Fibroblast of pulmonary artery (primary cell): ENCODE results near the gene ATAD2B.
"Not testable (repeated sequence)": the region's sequence is repeated elsewhere in the genome, so short reads cannot be mapped to it uniquely, and the experiment has no call there.

Experiments used
- DNase-seq: peaks from one replicate; pipeline ENCODE4 v3.0.0-alpha.2; 2010; ENCODE audit warnings: low read depth
- H3K4me3 ChIP-seq: replicated peaks from 2 replicates; pipeline ENCODE4 v1.5.1; 2011; ENCODE audit warnings: low read depth, mild to moderate bottlenecking, control low read depth, low read length, moderate library complexity
- TF ChIP-seq, protein P1 (sequence below): IDR thresholded peaks from 2 replicates; pipeline ENCODE4 v1.5.1; 2011; ENCODE audit warnings: mild to moderate bottlenecking, control low read depth, low read length, inconsistent platforms; ENCODE audit errors: missing control alignments

The ATAD2B gene

DNA sequence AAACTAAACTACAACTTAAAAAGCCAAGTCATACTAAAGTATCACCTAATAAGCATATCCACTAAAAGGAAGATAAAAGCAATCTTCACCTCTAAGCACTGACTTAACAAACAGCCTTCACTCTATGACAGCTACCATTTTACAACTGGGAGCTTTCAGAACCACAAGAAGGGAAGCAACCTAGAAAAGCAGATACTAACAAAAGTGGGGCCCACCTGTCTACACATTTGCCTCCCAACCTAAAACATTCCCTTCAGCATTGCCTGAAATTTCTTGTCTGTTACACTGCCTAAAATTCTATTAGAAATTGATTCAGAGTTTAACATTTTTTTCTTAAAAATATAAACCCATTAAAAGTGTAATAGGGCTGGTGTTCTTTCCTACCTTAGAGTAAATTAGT, 172.0 kb downstream of the ATAD2B start:
- TF ChIP-seq, protein P1, sequence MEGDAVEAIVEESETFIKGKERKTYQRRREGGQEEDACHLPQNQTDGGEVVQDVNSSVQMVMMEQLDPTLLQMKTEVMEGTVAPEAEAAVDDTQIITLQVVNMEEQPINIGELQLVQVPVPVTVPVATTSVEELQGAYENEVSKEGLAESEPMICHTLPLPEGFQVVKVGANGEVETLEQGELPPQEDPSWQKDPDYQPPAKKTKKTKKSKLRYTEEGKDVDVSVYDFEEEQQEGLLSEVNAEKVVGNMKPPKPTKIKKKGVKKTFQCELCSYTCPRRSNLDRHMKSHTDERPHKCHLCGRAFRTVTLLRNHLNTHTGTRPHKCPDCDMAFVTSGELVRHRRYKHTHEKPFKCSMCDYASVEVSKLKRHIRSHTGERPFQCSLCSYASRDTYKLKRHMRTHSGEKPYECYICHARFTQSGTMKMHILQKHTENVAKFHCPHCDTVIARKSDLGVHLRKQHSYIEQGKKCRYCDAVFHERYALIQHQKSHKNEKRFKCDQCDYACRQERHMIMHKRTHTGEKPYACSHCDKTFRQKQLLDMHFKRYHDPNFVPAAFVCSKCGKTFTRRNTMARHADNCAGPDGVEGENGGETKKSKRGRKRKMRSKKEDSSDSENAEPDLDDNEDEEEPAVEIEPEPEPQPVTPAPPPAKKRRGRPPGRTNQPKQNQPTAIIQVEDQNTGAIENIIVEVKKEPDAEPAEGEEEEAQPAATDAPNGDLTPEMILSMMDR, result no peak
- H3K4me3 ChIP-seq, result no peak overlapping the region
- no peak for DNase-seq

DNA sequence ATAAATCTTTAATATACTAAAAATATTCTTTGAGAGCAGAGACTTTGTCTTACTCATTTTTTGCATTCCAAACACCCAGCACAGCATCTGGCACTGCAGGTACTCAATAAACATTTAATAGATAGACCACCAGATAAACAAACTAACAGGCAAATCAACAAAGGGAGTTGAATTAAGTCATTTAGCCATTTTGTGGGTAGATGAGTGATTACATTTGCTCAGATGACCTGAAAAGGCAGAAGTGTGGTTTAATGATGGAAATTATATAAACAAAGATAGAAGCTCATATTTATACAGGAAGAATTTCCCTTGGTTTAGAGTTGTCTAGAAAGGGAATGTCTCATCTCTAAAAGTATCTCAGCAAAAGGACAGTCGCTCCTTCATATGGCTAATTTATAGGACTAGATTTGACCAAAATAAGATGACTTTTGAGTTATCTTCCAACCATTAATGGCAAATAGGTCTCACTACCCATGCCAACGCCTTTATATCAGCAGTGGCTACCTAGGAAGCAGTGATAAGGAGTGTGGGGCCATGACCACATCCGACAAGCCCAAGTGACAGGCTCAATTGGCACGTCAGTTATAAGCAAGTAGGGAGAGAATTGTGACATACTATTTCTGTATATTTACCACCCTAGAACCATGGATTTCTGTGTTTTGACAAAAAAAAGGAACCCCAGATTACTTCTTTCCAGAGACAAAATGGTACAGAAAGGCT, 173.5 kb downstream of the ATAD2B start:
- TF ChIP-seq, protein P1, result no peak
- no peak overlapping the region for H3K4me3 ChIP-seq
- no peak for DNase-seq

DNA sequence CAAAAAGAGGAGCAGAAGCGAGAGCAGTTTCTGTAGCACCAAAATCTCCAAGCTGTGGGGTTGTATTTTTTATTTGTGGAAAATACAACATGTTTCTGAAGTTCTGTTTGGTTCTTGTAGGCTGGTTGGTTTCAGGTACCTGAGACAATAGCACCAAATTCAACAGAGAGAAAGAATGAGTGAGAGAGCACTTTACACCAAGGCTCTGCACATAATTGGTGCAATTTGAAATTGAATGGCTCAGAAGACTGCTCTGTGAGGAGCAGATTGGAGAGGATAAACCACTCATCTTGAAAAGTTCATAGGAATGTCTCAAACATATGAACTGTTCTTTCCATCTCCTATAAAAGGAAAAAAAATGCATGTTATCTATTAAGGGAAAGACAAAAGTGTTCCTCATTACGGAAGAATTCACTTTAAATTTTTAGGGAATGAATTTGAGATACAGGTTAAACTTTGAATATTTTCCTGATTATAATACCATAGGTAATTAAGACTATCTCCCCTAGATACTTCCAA, 175.1 kb downstream of the ATAD2B start:
- H3K4me3 ChIP-seq, result no peak overlapping the region
- DNase-seq, result no peak
- TF ChIP-seq, protein P1, result no peak

DNA sequence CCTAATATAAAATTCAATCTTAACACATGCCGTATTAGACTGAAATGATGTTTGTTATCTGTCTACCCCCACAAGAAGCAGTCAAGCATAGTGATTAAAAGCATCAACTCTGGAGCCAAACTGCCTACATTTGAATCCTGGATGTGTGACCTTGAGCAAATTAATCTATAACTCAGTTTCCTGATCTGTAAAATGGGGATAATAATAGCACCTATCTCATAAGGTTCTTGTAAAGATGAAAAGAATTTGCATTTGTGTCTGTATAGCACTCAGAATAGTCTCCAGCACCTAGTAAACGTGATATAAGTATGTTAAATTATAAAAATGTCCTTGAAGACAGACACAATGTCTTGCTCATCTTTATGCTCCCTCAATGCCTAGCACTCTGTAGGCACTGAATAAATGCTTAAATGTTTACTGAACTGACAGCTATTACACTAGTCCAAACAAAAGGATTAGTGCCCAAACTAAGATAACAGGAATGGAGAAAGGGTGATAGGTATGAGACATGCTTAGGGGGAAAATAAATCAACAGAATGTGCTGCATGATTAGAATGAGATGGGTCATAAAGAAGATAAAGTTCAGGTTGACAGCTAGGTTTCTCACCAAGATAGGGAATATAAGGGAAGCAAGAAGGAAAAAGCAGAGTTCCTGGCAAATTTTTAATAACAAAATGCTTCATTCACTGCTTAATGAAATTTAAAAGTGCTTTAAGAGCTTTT, 180.6 kb downstream of the ATAD2B start:
- DNase-seq, result no peak
- TF ChIP-seq, protein P1, result no peak
- no peak overlapping the region for H3K4me3 ChIP-seq

DNA sequence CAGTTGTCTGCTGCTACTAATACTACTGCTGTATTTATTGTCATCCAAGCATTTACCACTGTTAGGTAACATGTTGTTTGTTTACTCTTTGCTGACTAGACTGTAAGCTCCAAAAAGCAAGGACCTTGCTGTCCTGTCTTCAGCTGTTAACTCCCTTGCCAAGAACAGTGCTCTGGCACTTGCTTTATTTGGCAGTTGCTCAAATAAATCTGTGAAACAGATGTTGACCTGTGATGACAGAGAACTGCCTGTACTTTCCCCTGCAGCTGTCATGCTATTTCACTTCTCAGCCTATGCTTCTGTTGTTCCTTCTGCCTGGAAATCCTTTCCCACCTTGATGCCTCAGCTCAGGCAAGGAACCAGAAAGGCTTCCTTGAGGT, 181.2 kb downstream of the ATAD2B start:
- TF ChIP-seq, protein P1, result no peak
- peak; percentile 77 for DNase-seq
- no peak overlapping the region for H3K4me3 ChIP-seq

DNA sequence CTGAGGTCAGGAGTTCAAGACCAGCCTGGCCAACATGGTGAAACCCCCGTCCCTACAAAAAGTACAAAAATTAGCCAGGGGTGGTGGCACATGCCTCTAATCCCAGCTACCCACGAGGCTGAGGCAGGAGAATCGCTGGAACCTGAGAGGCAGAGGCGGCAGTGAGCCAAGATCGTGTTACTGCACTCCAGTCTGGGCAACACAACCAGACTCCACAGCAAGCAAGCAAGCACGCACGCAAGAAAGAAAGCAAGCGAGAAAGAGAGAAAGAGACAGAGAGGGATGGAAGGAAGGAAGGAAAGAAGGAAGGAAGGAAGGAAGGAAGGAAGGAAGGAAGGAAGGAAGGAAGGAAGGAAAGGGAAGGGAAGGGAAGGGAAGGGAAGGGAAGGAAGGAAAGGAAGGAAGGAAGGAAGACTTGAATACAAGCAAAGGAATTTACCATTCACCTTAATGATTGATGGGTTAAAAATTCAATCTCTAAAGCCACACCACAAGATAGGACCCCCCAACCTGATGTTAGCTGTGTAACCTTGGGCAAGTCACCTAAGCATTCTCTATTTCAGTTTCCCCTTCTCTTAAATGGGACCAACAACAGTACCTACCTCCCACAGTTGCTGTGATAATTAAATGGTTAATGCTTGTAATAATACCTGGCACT, 181.7 kb downstream of the ATAD2B start:
- TF ChIP-seq, protein P1, result no peak
- no peak for DNase-seq

DNA sequence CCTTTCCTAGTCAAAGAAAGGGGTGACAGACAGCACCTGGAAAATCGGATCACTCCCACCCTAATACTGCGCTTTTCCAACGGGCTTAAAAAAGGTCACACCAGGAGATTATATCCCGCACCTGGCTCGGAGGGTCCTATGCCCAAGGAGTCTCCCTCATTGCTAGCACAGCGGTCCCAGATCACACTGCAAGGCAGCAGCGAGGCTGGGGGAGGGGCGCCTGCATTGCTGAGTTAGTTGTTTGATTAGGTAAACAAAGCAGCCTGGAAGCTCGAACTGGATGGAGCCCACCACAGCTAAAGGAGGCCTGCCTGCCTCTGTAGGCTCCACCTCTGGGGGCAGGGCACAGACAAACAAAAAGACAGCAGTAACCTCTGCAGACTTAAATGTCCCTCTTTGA, 190.1 kb downstream of the ATAD2B start:
- not testable (repeated sequence) for H3K4me3 ChIP-seq, DNase-seq

More for the DNA sequence above, 181.7 kb downstream of the ATAD2B start:
- H3K4me3 ChIP-seq, result no peak overlapping the region
